IMR-90 (cell line): Measurements from ENCODE around the gene EDARADD. TPM values are rescaled to one million over a fixed set of nuclear protein-coding genes. Genes with fewer than 3 reads are reported as not detected.

Source experiments
- ATAC-seq: fragments of 200-7000 bp; cut with Tn5 transposase; 2 replicates; pipeline ENCODE4 v1.9.1; 2020; ENCODE audit warnings: low read depth, mild to moderate bottlenecking, moderate library complexity
- BruUV-seq: library from RNA; stranded (reverse); fragments of 400-500 nt; replicated peaks from 2 replicates; lab custom pipeline; 2021; lab: Mats Ljungman, UMichigan
- CTCF ChIA-PET: fragments of 300-600 bp; formaldehyde crosslinking; extraction: SDS; loops from one replicate; lab custom pipeline; 2021; ENCODE audit warnings: antibody characterized with exemption; lab: Yijun Ruan, JAX
- POLR2A ChIA-PET: fragments of 300-600 bp; sonication (Branson Sonifier 250); formaldehyde crosslinking; loops from one replicate; lab custom pipeline; 2022; ENCODE audit warnings: antibody characterized with exemption; ENCODE audit not compliant: unreplicated experiment; lab: Charles Lee
- DNase-seq: peaks from one replicate; pipeline ENCODE4 v3.0.0; 2013
- H2AFZ ChIP-seq: replicated peaks from 2 replicates; pipeline ENCODE3; 2013; ENCODE audit warnings: low read length, mild to moderate bottlenecking; ENCODE audit not compliant: poor library complexity
- H2AK5ac ChIP-seq: 2 replicates; pipeline ENCODE4 v1.6.1; 2013; ENCODE audit warnings: low read depth, low read length, inconsistent platforms
- H2AK9ac ChIP-seq: replicated peaks from 2 replicates; pipeline ENCODE3; 2013; ENCODE audit warnings: mild to moderate bottlenecking, low read depth, low read length, moderate library complexity; ENCODE audit not compliant: poor library complexity
- H2BK120ac ChIP-seq: 2 replicates; pipeline ENCODE4 v1.6.1; 2013; ENCODE audit warnings: low read depth, low read length, inconsistent platforms
- H2BK15ac ChIP-seq: 3 replicates; pipeline ENCODE4 v1.6.1; 2013; ENCODE audit warnings: low read depth, low read length, inconsistent platforms
- H2BK20ac ChIP-seq: 2 replicates; pipeline ENCODE4 v1.6.1; 2013; ENCODE audit warnings: low read depth, mild to moderate bottlenecking, inconsistent platforms, low read length, moderate library complexity
- H2BK5ac ChIP-seq: 2 replicates; pipeline ENCODE4 v1.6.1; 2013; ENCODE audit warnings: mild to moderate bottlenecking, low read depth, low read length, inconsistent platforms; ENCODE audit not compliant: poor library complexity, severe bottlenecking
- H3K14ac ChIP-seq: replicated peaks from 2 replicates; pipeline ENCODE4 v1.6.1; 2013; ENCODE audit warnings: low read depth, low read length, inconsistent platforms
- H3K18ac ChIP-seq: 2 replicates; pipeline ENCODE4 v1.6.1; 2013; ENCODE audit warnings: low read depth, low read length, control low read depth
- H3K23ac ChIP-seq: 2 replicates; pipeline ENCODE4 v1.6.1; 2013; ENCODE audit warnings: low read depth, low read length, inconsistent platforms
- H3K27ac ChIP-seq: 2 replicates; pipeline ENCODE4 v1.5.1; 2013; ENCODE audit warnings: mild to moderate bottlenecking, control low read depth, low read length; ENCODE audit not compliant: insufficient read depth
- H3K27me3 ChIP-seq: 2 replicates; pipeline ENCODE4 v1.6.1; 2013; ENCODE audit warnings: low read length; ENCODE audit not compliant: control insufficient read depth, insufficient read depth
- H3K36me3 ChIP-seq: 2 replicates; pipeline ENCODE4 v1.6.1; 2013; ENCODE audit warnings: low read length, mixed read lengths; ENCODE audit not compliant: control insufficient read depth, insufficient read depth
- H3K4ac ChIP-seq: 2 replicates; pipeline ENCODE4 v1.6.1; 2013; ENCODE audit warnings: low read depth, low read length, inconsistent platforms
- H3K4me1 ChIP-seq: 2 replicates; pipeline ENCODE4 v1.6.1; 2013; ENCODE audit warnings: low read length, mixed read lengths; ENCODE audit not compliant: control insufficient read depth, insufficient read depth
- H3K4me2 ChIP-seq: 2 replicates; pipeline ENCODE4 v1.6.1; 2013; ENCODE audit warnings: low read depth, mild to moderate bottlenecking, control low read depth, low read length, moderate library complexity
- H3K4me3 ChIP-seq: 2 replicates; pipeline ENCODE4 v1.5.1; 2013; ENCODE audit warnings: low read depth, mild to moderate bottlenecking, control low read depth, low read length, moderate library complexity; ENCODE audit not compliant: insufficient read depth
- H3K56ac ChIP-seq: 2 replicates; pipeline ENCODE4 v1.6.1; 2013; ENCODE audit warnings: low read length, inconsistent platforms; ENCODE audit not compliant: insufficient read depth; ENCODE audit errors: extremely low read depth
- H3K79me1 ChIP-seq, 2 experiments: 2 replicates each; pipeline ENCODE4 v1.6.1; 2013; ENCODE audit warnings: low read length in 2 of 2, inconsistent platforms in 1 of 2, low read depth in 1 of 2
- H3K9ac ChIP-seq: 2 replicates; pipeline ENCODE4 v1.6.1; 2013; ENCODE audit warnings: low read depth, low read length, control low read depth
- H3K9me1 ChIP-seq: 2 replicates; pipeline ENCODE4 v1.6.1; 2013; ENCODE audit warnings: low read length, inconsistent platforms; ENCODE audit not compliant: insufficient read depth
- H3K9me3 ChIP-seq: 2 replicates; pipeline ENCODE4 v1.6.1; 2013; ENCODE audit warnings: low read length; ENCODE audit not compliant: control insufficient read depth, insufficient read depth
- H4K20me1 ChIP-seq: 2 replicates; pipeline ENCODE4 v1.6.1; 2013; ENCODE audit warnings: low read length, inconsistent platforms; ENCODE audit not compliant: insufficient read depth
- H4K5ac ChIP-seq: 2 replicates; pipeline ENCODE4 v1.6.1; 2013; ENCODE audit warnings: mild to moderate bottlenecking, low read depth, low read length, control low read depth
- H4K8ac ChIP-seq, 2 experiments: 2 replicates each; pipeline ENCODE4 v1.6.1; 2013; ENCODE audit warnings: low read depth in 2 of 2, low read length in 2 of 2, control low read depth in 1 of 2, inconsistent platforms in 1 of 2
- H4K91ac ChIP-seq: 2 replicates; pipeline ENCODE4 v1.6.1; 2013; ENCODE audit warnings: low read depth, low read length, inconsistent platforms; ENCODE audit not compliant: insufficient read depth
- WGBS, 2 experiments: methylation state at CpG; one replicate each; pipeline versions ENCODE4 v1.1.5 to v1.1.7; 2013; ENCODE audit warnings: missing lambda C conversion rate in 2 of 2; ENCODE audit not compliant: insufficient read length in 1 of 2; ENCODE audit errors: extremely low coverage in 2 of 2; 5-methylcytosine and 5-hydroxymethylcytosine counted together
- dilution Hi-C: fragments of 300-500 bp; cut with HindIII; formaldehyde crosslinking; loops from one replicate; pipeline ENCODE4 v1.14.3; 2018; ENCODE audit warnings: low sequenced_read_pairs; ENCODE audit not compliant: unreplicated experiment
- in situ Hi-C: fragments of 300-500 bp; cut with MboI; formaldehyde crosslinking; loops from 3 replicates; pipeline ENCODE4 v1.14.3; 2019; ENCODE audit warnings: low sequenced_read_pairs, inconsistent platforms, mixed read lengths
- intact Hi-C: fragments of 100-400 bp; cut with micrococcal nuclease; formaldehyde crosslinking; loops from 2 replicates; pipeline ENCODE4 v1.10.0; 2022
- polyA plus RNA-seq, 3 experiments: library from polyadenylated mRNA; depleted of rRNA; stranded (reverse); fragments of >200 nt; gene quantifications; 2 replicates each; pipeline ENCODE4 v1.2.3, GENCODE V29; 2012; ENCODE audit warnings: low replicate concordance in 1 of 3
- total RNA-seq: library from RNA; depleted of rRNA; stranded (reverse); fragments of >200 nt; gene quantifications from 2 replicates; pipeline ENCODE4 v1.2.3, GENCODE V29; 2012
- TF ChIP-seq, protein P1 (sequence below): fragments of 150-350 bp; IDR thresholded peaks from 2 replicates; pipeline ENCODE4 v1.6.1; 2016; ENCODE audit warnings: low read depth, mild to moderate bottlenecking, low read length, moderate library complexity, borderline replicate concordance

Gene EDARADD
- total and polyA plus RNA-seq, 2 of the 4 experiments (the other 2 are of a cell fraction), result not detected

DNA sequence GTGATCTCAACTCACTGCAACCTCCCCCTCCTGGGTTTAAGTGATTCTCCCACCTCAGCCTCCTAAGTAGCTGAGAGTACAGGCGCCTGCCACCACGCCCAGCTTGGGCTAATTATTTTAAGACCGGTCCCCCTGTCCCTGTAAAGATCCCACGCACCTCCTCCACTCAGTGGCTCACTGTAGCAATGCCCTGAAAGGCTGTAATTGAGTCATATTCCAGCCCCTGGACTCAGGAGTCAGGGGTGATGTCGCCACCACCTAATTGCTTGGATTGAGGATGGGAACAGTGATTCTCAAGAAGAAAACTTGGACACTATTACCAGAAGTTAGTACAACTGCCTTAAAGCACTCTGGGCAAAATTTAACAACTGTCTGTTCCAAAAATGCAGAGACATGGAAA is 3.1 kb upstream of the EDARADD start:
- in situ Hi-C loops, result no loop called here
- no TSS peak for BruUV-seq
- no peak overlapping the region for H2BK15ac ChIP-seq
- H2BK120ac ChIP-seq, result no peak overlapping the region
- dilution Hi-C loops, result no loop called here
- H3K27me3 ChIP-seq, result peaks cover 8% of the 10 kb centered on the region
- no peak overlapping the region for H2BK5ac ChIP-seq
- TF ChIP-seq, protein P1, sequence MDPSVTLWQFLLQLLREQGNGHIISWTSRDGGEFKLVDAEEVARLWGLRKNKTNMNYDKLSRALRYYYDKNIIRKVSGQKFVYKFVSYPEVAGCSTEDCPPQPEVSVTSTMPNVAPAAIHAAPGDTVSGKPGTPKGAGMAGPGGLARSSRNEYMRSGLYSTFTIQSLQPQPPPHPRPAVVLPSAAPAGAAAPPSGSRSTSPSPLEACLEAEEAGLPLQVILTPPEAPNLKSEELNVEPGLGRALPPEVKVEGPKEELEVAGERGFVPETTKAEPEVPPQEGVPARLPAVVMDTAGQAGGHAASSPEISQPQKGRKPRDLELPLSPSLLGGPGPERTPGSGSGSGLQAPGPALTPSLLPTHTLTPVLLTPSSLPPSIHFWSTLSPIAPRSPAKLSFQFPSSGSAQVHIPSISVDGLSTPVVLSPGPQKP, result no peak
- POLR2A ChIA-PET, result no interaction called here
- CTCF ChIA-PET, result no interaction called here
- ATAC-seq, result no peak
- no peak overlapping the region for H2AK5ac ChIP-seq
- WGBS, 2 experiments, result no CpG with 5 or more reads among the region's 5 CpGs
- no peak overlapping the region for H3K4ac ChIP-seq
- no peak overlapping the region for H4K8ac ChIP-seq
- no peaks in the 10 kb centered on the region for H3K4me1 ChIP-seq
- no peak overlapping the region for H2AFZ ChIP-seq
- no peak overlapping the region for H3K23ac ChIP-seq
- no peaks in the 10 kb centered on the region for H3K79me1 ChIP-seq
- no peak overlapping the region for H3K4me3 ChIP-seq
- DNase-seq, result no peak
- no peak overlapping the region for H4K5ac ChIP-seq
- H3K18ac ChIP-seq, result no peak overlapping the region
- H3K27ac ChIP-seq, result no peak overlapping the region
- H3K36me3 ChIP-seq, result no peaks in the 10 kb centered on the region
- no peak overlapping the region for H3K56ac ChIP-seq
- no peaks in the 10 kb centered on the region for H4K20me1 ChIP-seq
- no peak overlapping the region for H3K14ac ChIP-seq
- intact Hi-C loops, result no loop called here
- no peaks in the 10 kb centered on the region for H3K9me1 ChIP-seq
- H3K4me2 ChIP-seq, result no peak overlapping the region
- no peak overlapping the region for H4K91ac ChIP-seq
- no peak overlapping the region for H2AK9ac ChIP-seq
- H3K9ac ChIP-seq, result no peak overlapping the region
- H3K9me3 ChIP-seq, result no peaks in the 10 kb centered on the region
- no peak overlapping the region for H2BK20ac ChIP-seq
